HepG2 (cell line): ENCODE results near the gene SEMA5B. TPM values are rescaled to one million over a fixed set of nuclear protein-coding genes. Genes with fewer than 3 reads are reported as not detected.

Experiments
- ATAC-seq: fragments of 200-7000 bp; cut with Tn5 transposase; 3 replicates; pipeline ENCODE4 v1.9.1; 2020; ENCODE audit warnings: mild to moderate bottlenecking, moderate library complexity
- BruUV-seq: library from RNA; stranded (reverse); fragments of 400-500 nt; replicated peaks from 2 replicates; lab custom pipeline; 2021; lab: Mats Ljungman, UMichigan
- CTCF ChIA-PET: fragments of 300-600 bp; formaldehyde crosslinking; extraction: SDS; loops from one replicate; lab custom pipeline; 2021; ENCODE audit warnings: low total read pairs, inconsistent platforms, low intra/inter-chr PET ratio; lab: Yijun Ruan, JAX
- POLR2A ChIA-PET: fragments of 350-600 bp; sonication (Branson Sonifier 250); formaldehyde crosslinking; loops from one replicate; lab custom pipeline; 2020; ENCODE audit warnings: antibody characterized with exemption, inconsistent platforms; lab: Yijun Ruan, JAX
- DNase-seq: peaks from one replicate; pipeline ENCODE4 v3.0.0-alpha.2; 2015; ENCODE audit warnings: low spot score
- FAIRE-seq: peaks from 3 replicates; lab custom pipeline; 2011; peaks lifted over from hg19 to GRCh38; lab: Jason Lieb, UNC
- H2AFZ ChIP-seq: one replicate; pipeline ENCODE4 v1.6.1; 2011; ENCODE audit warnings: low read length, inconsistent platforms
- H3K27ac ChIP-seq: fragments of 300-600 bp; 3 replicates; pipeline ENCODE4 v1.8.0; 2011; ENCODE audit warnings: mixed run types, mild to moderate bottlenecking, mixed read lengths, low read length, inconsistent platforms; ENCODE audit not compliant: insufficient read depth; ENCODE audit errors: extremely low read length
- H3K27me3 ChIP-seq, 2 experiments: fragments of 200-600 bp in 1 of 2; 2 replicates in 1 of 2; 3 replicates in 1 of 2; pipeline versions ENCODE4 v1.6.0 to v1.8.0; 2011; ENCODE audit warnings: low read length in 2 of 2, mild to moderate bottlenecking in 2 of 2, moderate library complexity in 2 of 2, inconsistent platforms in 1 of 2; ENCODE audit not compliant: insufficient read depth in 2 of 2, control insufficient read depth in 1 of 2
- H3K36me3 ChIP-seq, 2 experiments: fragments of 200-600 bp in 1 of 2; replicated peaks in 1 of 2; 2 replicates in 1 of 2; 3 replicates in 1 of 2; pipeline versions ENCODE4 v1.5.1 to v1.8.0; 2011; ENCODE audit warnings: low read length in 2 of 2, inconsistent platforms in 1 of 2; ENCODE audit not compliant: insufficient read depth in 2 of 2, control insufficient read depth in 1 of 2
- H3K4me1 ChIP-seq: 2 replicates; pipeline ENCODE4 v1.5.1; 2012; ENCODE audit warnings: low read length, inconsistent platforms; ENCODE audit not compliant: insufficient read depth
- H3K4me2 ChIP-seq: 2 replicates; pipeline ENCODE4 v1.6.0; 2011; ENCODE audit warnings: low read depth, low read length, inconsistent platforms
- H3K4me3 ChIP-seq, 3 experiments: fragments of 200-600 bp in 1 of 3; sonication (generic), shearing (Covaris generic) in 1 of 3; replicated peaks in 1 of 3; 2 replicates each; pipeline ENCODE4 v1.5.1; 2011 to 2016; ENCODE audit warnings: low read length in 3 of 3, inconsistent platforms in 2 of 3, low read depth in 2 of 3, mild to moderate bottlenecking in 2 of 3, control low read depth in 1 of 3, mixed read lengths in 1 of 3; ENCODE audit not compliant: insufficient read depth in 1 of 3
- H3K79me2 ChIP-seq: one replicate; pipeline ENCODE4 v1.6.1; 2011; ENCODE audit warnings: low read length, inconsistent platforms; ENCODE audit not compliant: insufficient read depth
- H3K9ac ChIP-seq: 2 replicates; pipeline ENCODE4 v1.6.0; 2011; ENCODE audit warnings: mild to moderate bottlenecking, low read depth, low read length, inconsistent platforms; ENCODE audit not compliant: insufficient read depth
- H3K9me3 ChIP-seq: 2 replicates; pipeline ENCODE4 v1.5.1; 2012; ENCODE audit warnings: mild to moderate bottlenecking, low read length
- H4K20me1 ChIP-seq: 2 replicates; pipeline ENCODE4 v1.6.0; 2011; ENCODE audit warnings: inconsistent platforms, mild to moderate bottlenecking, low read length, moderate library complexity; ENCODE audit not compliant: insufficient read depth
- CHD2 ChIP-seq: IDR thresholded peaks from 2 replicates; pipeline ENCODE4 v1.6.1; 2011; ENCODE audit warnings: low read depth, low read length, improper control_type of control experiment
- ELF4 ChIP-seq: sonication (generic); formaldehyde crosslinking; IDR thresholded peaks from 2 replicates; pipeline ENCODE4 v1.5.0; 2020; ENCODE audit warnings: missing genetic modification reagents, mild to moderate bottlenecking, moderate library complexity, borderline replicate concordance
- JUNB ChIP-seq: sonication (generic); formaldehyde crosslinking; IDR thresholded peaks from 2 replicates; pipeline ENCODE4 v1.8.0; 2022; ENCODE audit warnings: missing genetic modification reagents, mild to moderate bottlenecking, borderline replicate concordance
- MAFF ChIP-seq: IDR thresholded peaks from 2 replicates; pipeline ENCODE4 v1.6.1; 2011; ENCODE audit warnings: low read depth, low read length, improper control_type of control experiment
- MBNL3 ChIP-seq: fragments of 250-450 bp; sonication (Bioruptor Pico); conservative IDR thresholded peaks from 2 replicates; pipeline ENCODE4 v1.8.0; 2022; ENCODE audit warnings: mild to moderate bottlenecking, inconsistent platforms
- ZFP36L1 ChIP-seq: sonication (generic); formaldehyde crosslinking; IDR thresholded peaks from 2 replicates; pipeline ENCODE4 v1.8.0; 2022; ENCODE audit warnings: mild to moderate bottlenecking, missing genetic modification reagents, moderate library complexity
- ZNF496 ChIP-seq: sonication (generic); formaldehyde crosslinking; IDR thresholded peaks from 2 replicates; pipeline ENCODE4 v1.8.1; 2023; ENCODE audit warnings: mild to moderate bottlenecking, moderate library complexity, missing genetic modification reagents; ENCODE audit not compliant: insufficient replicate concordance
- ZNF598 ChIP-seq: sonication (generic); formaldehyde crosslinking; IDR thresholded peaks from 2 replicates; pipeline ENCODE4 v1.5.1; 2020; ENCODE audit warnings: mild to moderate bottlenecking, missing genetic modification reagents, borderline replicate concordance
- ZNF674 ChIP-seq: sonication (generic); formaldehyde crosslinking; IDR thresholded peaks from 2 replicates; pipeline ENCODE4 v1.5.0; 2020; ENCODE audit warnings: low read depth, mild to moderate bottlenecking, missing genetic modification reagents
- ZSCAN31 ChIP-seq: sonication (generic); formaldehyde crosslinking; IDR thresholded peaks from 2 replicates; pipeline ENCODE4 v1.5.0; 2020; ENCODE audit warnings: low read depth, mild to moderate bottlenecking, missing genetic modification reagents
- WGBS: methylation state at CpG from one replicate; pipeline ENCODE4 v1.1.6; 2017; ENCODE audit warnings: low lambda C conversion rate; 5-methylcytosine and 5-hydroxymethylcytosine counted together
- in situ Hi-C: cut with HindIII; loops from 2 replicates; pipeline ENCODE4 v1.10.0; 2017; ENCODE audit warnings: low pct_unique_long_range_greater_than_20kb; ENCODE audit not compliant: extremely low pct_ligation_motif_present
- intact Hi-C: fragments of 100-400 bp; cut with micrococcal nuclease; formaldehyde crosslinking; loops from one replicate; pipeline ENCODE4 v1.10.0; 2022; ENCODE audit not compliant: unreplicated experiment
- polyA plus RNA-seq, 8 experiments: library from polyadenylated mRNA; depleted of rRNA in 3 of 8; stranded (reverse) in 7 of 8; unstranded in 1 of 8; fragments of >200 nt; fragmentation: Illumina TruSeq in 4 of 8; extraction: Trizol in 4 of 8; gene quantifications; 2 replicates each; pipeline versions ENCODE4 v1.2.1 to v1.2.3, GENCODE V29; 2011 to 2016; ENCODE audit warnings: low read depth in 4 of 8, missing spikeins in 1 of 8, mixed read lengths in 1 of 8; ENCODE audit not compliant: insufficient read depth in 1 of 8
- total RNA-seq, 5 experiments: library from RNA; depleted of rRNA; stranded (reverse); fragments of >200 nt; fragmentation: Illumina TruSeq; extraction: Trizol; gene quantifications; 2 replicates each; pipeline ENCODE4 v1.2.3, GENCODE V29; 2016; ENCODE audit warnings: low read depth in 1 of 5
- TF ChIP-seq, protein P1 (sequence below): sonication (generic); formaldehyde crosslinking; IDR thresholded peaks from 2 replicates; pipeline ENCODE4 v1.5.1; 2020; ENCODE audit warnings: mild to moderate bottlenecking, missing genetic modification reagents, moderate library complexity
- TF ChIP-seq, protein P2 (sequence below): sonication (generic); formaldehyde crosslinking; IDR thresholded peaks from 2 replicates; pipeline ENCODE4 v1.5.0; 2020; ENCODE audit warnings: mild to moderate bottlenecking, missing genetic modification reagents, moderate library complexity
- TF ChIP-seq, protein P3 (sequence below): sonication (generic); formaldehyde crosslinking; IDR thresholded peaks from 2 replicates; pipeline ENCODE4 v1.5.0; 2020; ENCODE audit warnings: missing genetic modification reagents, mild to moderate bottlenecking, borderline replicate concordance

The SEMA5B gene
- total and polyA plus RNA-seq, 2 of the 13 experiments (the other 11 are each of a cell fraction or from before 2014, with no cell fraction given), result not detected

DNA sequence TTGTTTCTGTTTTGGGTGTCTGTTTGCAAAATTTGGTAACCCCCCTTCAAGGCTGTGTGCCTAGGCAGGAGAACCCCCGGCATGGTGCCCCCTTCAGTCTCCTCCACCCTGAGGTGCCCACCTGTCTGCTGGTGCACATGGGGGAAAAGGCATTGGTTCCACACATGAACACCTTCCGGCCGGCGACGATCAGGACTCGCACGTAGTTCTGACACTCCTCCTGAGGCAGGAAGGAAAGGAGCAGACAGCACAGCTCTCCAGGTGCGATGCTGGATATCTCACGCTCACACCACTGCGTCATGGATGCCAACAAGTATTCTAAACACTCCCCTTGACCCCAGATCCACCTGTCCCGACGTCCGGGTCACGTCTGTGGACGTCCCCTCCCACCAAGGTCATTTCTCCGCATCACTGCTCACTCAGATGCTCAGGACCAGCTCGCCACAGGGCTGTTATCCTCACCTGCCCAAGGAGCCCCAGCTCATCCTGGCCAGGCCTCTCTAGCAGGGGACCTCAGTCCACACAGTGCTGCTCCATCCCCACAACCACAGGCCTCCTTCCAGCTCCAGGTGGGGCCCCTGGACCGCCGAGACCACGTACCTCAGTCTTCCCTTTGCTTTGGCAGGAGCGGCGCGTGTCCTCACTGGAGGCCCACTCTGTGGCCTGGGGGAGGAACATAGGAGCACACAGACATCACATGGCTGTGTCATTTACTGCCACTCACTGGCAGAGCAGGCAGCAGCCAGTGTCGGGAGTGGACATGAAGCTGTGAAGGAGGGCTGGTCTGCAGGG lies 99.0 kb downstream of the SEMA5B start:
- no peak overlapping the region for H3K9ac ChIP-seq
- H3K27ac ChIP-seq, result no peak overlapping the region
- TF ChIP-seq, protein P1, sequence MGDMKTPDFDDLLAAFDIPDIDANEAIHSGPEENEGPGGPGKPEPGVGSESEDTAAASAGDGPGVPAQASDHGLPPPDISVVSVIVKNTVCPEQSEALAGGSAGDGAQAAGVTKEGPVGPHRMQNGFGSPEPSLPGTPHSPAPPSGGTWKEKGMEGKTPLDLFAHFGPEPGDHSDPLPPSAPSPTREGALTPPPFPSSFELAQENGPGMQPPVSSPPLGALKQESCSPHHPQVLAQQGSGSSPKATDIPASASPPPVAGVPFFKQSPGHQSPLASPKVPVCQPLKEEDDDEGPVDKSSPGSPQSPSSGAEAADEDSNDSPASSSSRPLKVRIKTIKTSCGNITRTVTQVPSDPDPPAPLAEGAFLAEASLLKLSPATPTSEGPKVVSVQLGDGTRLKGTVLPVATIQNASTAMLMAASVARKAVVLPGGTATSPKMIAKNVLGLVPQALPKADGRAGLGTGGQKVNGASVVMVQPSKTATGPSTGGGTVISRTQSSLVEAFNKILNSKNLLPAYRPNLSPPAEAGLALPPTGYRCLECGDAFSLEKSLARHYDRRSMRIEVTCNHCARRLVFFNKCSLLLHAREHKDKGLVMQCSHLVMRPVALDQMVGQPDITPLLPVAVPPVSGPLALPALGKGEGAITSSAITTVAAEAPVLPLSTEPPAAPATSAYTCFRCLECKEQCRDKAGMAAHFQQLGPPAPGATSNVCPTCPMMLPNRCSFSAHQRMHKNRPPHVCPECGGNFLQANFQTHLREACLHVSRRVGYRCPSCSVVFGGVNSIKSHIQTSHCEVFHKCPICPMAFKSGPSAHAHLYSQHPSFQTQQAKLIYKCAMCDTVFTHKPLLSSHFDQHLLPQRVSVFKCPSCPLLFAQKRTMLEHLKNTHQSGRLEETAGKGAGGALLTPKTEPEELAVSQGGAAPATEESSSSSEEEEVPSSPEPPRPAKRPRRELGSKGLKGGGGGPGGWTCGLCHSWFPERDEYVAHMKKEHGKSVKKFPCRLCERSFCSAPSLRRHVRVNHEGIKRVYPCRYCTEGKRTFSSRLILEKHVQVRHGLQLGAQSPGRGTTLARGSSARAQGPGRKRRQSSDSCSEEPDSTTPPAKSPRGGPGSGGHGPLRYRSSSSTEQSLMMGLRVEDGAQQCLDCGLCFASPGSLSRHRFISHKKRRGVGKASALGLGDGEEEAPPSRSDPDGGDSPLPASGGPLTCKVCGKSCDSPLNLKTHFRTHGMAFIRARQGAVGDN (CRISPR knock-in tag), result peak; percentile 30; the same call in 1 of the 2 replicates
- TF ChIP-seq MBNL3 (CRISPR knock-in tag), result no peak
- TF ChIP-seq, protein P2, sequence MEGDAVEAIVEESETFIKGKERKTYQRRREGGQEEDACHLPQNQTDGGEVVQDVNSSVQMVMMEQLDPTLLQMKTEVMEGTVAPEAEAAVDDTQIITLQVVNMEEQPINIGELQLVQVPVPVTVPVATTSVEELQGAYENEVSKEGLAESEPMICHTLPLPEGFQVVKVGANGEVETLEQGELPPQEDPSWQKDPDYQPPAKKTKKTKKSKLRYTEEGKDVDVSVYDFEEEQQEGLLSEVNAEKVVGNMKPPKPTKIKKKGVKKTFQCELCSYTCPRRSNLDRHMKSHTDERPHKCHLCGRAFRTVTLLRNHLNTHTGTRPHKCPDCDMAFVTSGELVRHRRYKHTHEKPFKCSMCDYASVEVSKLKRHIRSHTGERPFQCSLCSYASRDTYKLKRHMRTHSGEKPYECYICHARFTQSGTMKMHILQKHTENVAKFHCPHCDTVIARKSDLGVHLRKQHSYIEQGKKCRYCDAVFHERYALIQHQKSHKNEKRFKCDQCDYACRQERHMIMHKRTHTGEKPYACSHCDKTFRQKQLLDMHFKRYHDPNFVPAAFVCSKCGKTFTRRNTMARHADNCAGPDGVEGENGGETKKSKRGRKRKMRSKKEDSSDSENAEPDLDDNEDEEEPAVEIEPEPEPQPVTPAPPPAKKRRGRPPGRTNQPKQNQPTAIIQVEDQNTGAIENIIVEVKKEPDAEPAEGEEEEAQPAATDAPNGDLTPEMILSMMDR (CRISPR knock-in tag), result peak; percentile 24; the same call in 1 of the 2 replicates
- TF ChIP-seq MAFF, result no peak
- TF ChIP-seq ZSCAN31, result no peak
- TF ChIP-seq, protein P3, sequence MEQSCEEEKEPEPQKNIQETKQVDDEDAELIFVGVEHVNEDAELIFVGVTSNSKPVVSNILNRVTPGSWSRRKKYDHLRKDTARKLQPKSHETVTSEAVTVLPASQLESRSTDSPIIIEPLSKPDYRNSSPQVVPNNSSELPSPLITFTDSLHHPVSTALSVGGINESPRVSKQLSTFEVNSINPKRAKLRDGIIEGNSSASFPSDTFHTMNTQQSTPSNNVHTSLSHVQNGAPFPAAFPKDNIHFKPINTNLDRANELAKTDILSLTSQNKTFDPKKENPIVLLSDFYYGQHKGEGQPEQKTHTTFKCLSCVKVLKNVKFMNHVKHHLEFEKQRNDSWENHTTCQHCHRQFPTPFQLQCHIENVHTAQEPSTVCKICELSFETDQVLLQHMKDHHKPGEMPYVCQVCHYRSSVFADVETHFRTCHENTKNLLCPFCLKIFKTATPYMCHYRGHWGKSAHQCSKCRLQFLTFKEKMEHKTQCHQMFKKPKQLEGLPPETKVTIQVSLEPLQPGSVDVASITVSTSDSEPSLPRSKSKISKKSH, result no peak
- TF ChIP-seq ZNF496, result no peak
- TF ChIP-seq ZNF674 (CRISPR knock-in tag), result no peak
- no peak for TF ChIP-seq ZNF598
- no peak for TF ChIP-seq ZFP36L1 (CRISPR knock-in tag)
- TF ChIP-seq ELF4 (CRISPR knock-in tag), result no peak
- no peak for TF ChIP-seq JUNB (CRISPR knock-in tag)
- TF ChIP-seq CHD2, result no peak
- peaks cover 2 to 26% of the 10 kb centered on the region in 2 experiments; a peak in 3 of 5 replicates for H3K27me3 ChIP-seq
- H3K4me1 ChIP-seq, result peaks cover 41% of the 10 kb centered on the region
- peak; percentile 32 for ATAC-seq
- POLR2A ChIA-PET, result no interaction called here
- no peak overlapping the region for H2AFZ ChIP-seq
- H3K36me3 ChIP-seq, result no peaks in the 10 kb centered on the region
- H3K9me3 ChIP-seq, result no peaks in the 10 kb centered on the region
- intact Hi-C loops, result no loop called here
- H4K20me1 ChIP-seq, result no peaks in the 10 kb centered on the region
- H3K4me3 ChIP-seq, result no peak overlapping the region
- CTCF ChIA-PET, result no interaction called here
- in situ Hi-C loops, result no loop called here
- WGBS, result 60% methylated on average over 14 of the region's 24 CpGs
- FAIRE-seq, result no peak
- no peak for DNase-seq
- no peak overlapping the region for H3K4me2 ChIP-seq
- BruUV-seq, result no TSS peak
- H3K79me2 ChIP-seq, result no peaks in the 10 kb centered on the region
